Neural progenitor cell (in vitro differentiated cells): ENCODE data around the gene MS4A18. TPM values are rescaled to one million over a fixed set of nuclear protein-coding genes. Genes with fewer than 3 reads are reported as not detected.

Experiments used
- DNase-seq: peaks from one replicate; pipeline ENCODE4 v3.0.0-alpha.2; 2016; ENCODE audit warnings: low spot score
- H2AFZ ChIP-seq: fragments of 200-600 bp; sonication (generic); replicated peaks from 2 replicates; pipeline ENCODE4 v1.6.1; 2016; ENCODE audit warnings: antibody characterized with exemption
- H3F3A ChIP-seq: fragments of 200-600 bp; sonication (generic); 2 replicates; pipeline ENCODE4 v1.6.1; 2016; ENCODE audit warnings: antibody characterized with exemption, low read depth
- H3K27ac ChIP-seq: fragments of 200-600 bp; sonication (generic); 2 replicates; pipeline ENCODE4 v1.5.1; 2016; ENCODE audit warnings: mild to moderate bottlenecking
- H3K27me3 ChIP-seq: fragments of 200-600 bp; sonication (generic); 2 replicates; pipeline ENCODE4 v1.6.1; 2016; ENCODE audit warnings: mild to moderate bottlenecking, moderate library complexity
- H3K36me3 ChIP-seq: fragments of 200-600 bp; sonication (generic); 2 replicates; pipeline ENCODE4 v1.5.1; 2016
- H3K4me1 ChIP-seq: fragments of 200-600 bp; sonication (generic); 2 replicates; pipeline ENCODE4 v1.6.1; 2016; ENCODE audit warnings: mixed run types
- H3K4me2 ChIP-seq: fragments of 200-600 bp; sonication (generic); 2 replicates; pipeline ENCODE4 v1.6.1; 2016
- H3K4me3 ChIP-seq: fragments of 200-600 bp; sonication (generic); 2 replicates; pipeline ENCODE4 v1.5.1; 2016
- H3K79me2 ChIP-seq: fragments of 200-600 bp; sonication (generic); 2 replicates; pipeline ENCODE4 v1.6.1; 2016; ENCODE audit warnings: low read depth
- H3K9ac ChIP-seq: fragments of 200-600 bp; sonication (generic); 2 replicates; pipeline ENCODE4 v1.6.1; 2016
- H3K9me3 ChIP-seq: fragments of 200-600 bp; sonication (generic); 2 replicates; pipeline ENCODE4 v1.5.1; 2016; ENCODE audit warnings: low read depth
- H4K20me1 ChIP-seq: fragments of 200-600 bp; sonication (generic); 2 replicates; pipeline ENCODE4 v1.6.1; 2016; ENCODE audit warnings: low read depth
- H3K27ac Mint-ChIP-seq: 3 replicates; pipeline ENCODE4 v1.8.0; 2021; ENCODE audit warnings: mixed read lengths
- H3K27me3 Mint-ChIP-seq: 2 replicates; pipeline ENCODE4 v1.8.0; 2022; ENCODE audit warnings: low read depth, mild to moderate bottlenecking, inconsistent platforms, moderate library complexity, mixed read lengths; ENCODE audit not compliant: insufficient read depth
- H3K36me3 Mint-ChIP-seq: 3 replicates; pipeline ENCODE4 v1.8.0; 2021; ENCODE audit warnings: mixed read lengths
- H3K4me1 Mint-ChIP-seq: 3 replicates; pipeline ENCODE4 v1.8.0; 2021; ENCODE audit warnings: mixed read lengths
- H3K4me3 Mint-ChIP-seq: 3 replicates; pipeline ENCODE4 v1.8.0; 2021; ENCODE audit warnings: mild to moderate bottlenecking, moderate library complexity, mixed read lengths
- H3K9me3 Mint-ChIP-seq: 3 replicates; pipeline ENCODE4 v1.8.0; 2020; ENCODE audit warnings: mixed read lengths
- CTCF ChIP-seq: fragments of 200-600 bp; sonication (generic); IDR thresholded peaks from 2 replicates; pipeline ENCODE4 v1.5.1; 2017; ENCODE audit warnings: antibody characterized with exemption, mild to moderate bottlenecking
- EZH2 ChIP-seq: fragments of 200-600 bp; sonication (generic); IDR thresholded peaks from 2 replicates; pipeline ENCODE4 v1.6.1; 2017; ENCODE audit warnings: antibody characterized with exemption, mild to moderate bottlenecking, moderate library complexity
- EZH2phosphoT487 ChIP-seq: fragments of 200-600 bp; sonication (generic); IDR thresholded peaks from 2 replicates; pipeline ENCODE4 v1.6.1; 2017; ENCODE audit warnings: antibody characterized with exemption
- total RNA-seq: library from RNA; depleted of rRNA; stranded (reverse); fragments of >200 nt; gene quantifications from 2 replicates; pipeline ENCODE4 v1.2.3, GENCODE V29; 2015; ENCODE audit warnings: low replicate concordance

Gene MS4A18
- total RNA-seq, 1 donor from 2014 or later = not detected

GRCh38 chr11:60785136-60785535, 60.6 kb downstream of the MS4A18 start, which contains the start of gene MS4A10:
Gene MS4A10 (plus strand): TSS chr11:60785333. CDS start chr11:60790336, 5,003 bp downstream.
- no peaks in the 10 kb centered on the region for H3K36me3 Mint-ChIP-seq
- Histone ChIP-seq H3K4me3 (no peak within 1 kb of the TSS), H3K9ac (no peak within 1 kb of the TSS)

GRCh38 chr11:60785806-60786361, 61.4 kb downstream of the MS4A18 start:
- H3K36me3 ChIP-seq = no peaks in the 10 kb centered on the region
- no peak overlapping the region for H2AFZ ChIP-seq
- H3K27me3 ChIP-seq = no peaks in the 10 kb centered on the region
- no peak overlapping the region for H3K9ac ChIP-seq
- Mint-ChIP-seq H3K36me3 (no peaks in the 10 kb centered on the region), H3K27ac (peak overlapping the region; percentile 64), H3K9me3 (peaks cover 4% of the 10 kb centered on the region), H3K4me3 (no peak overlapping the region), H3K27me3 (peaks cover 6% of the 10 kb centered on the region), H3K4me1 (peaks cover 15% of the 10 kb centered on the region)
- H4K20me1 ChIP-seq = no peaks in the 10 kb centered on the region
- TF ChIP-seq EZH2phosphoT487 (no peak), EZH2 (no peak), CTCF (no peak)
- H3K27ac ChIP-seq = no peak overlapping the region
- H3K79me2 ChIP-seq = no peaks in the 10 kb centered on the region
- no peaks in the 10 kb centered on the region for H3K4me1 ChIP-seq
- no peaks in the 10 kb centered on the region for H3K9me3 ChIP-seq
- H3F3A ChIP-seq = no peaks in the 10 kb centered on the region
- no peak for DNase-seq
- H3K4me2 ChIP-seq = no peak overlapping the region
- no peak overlapping the region for H3K4me3 ChIP-seq

More at GRCh38 chr11:60785136-60785535, 60.6 kb downstream of the MS4A18 start, which contains the start of gene MS4A10:
- H3K4me2 ChIP-seq = no peak within 1 kb of the TSS
- H3F3A ChIP-seq = no peaks in the 10 kb centered on the region
- H3K4me1 Mint-ChIP-seq = peaks cover 15% of the 10 kb centered on the region
- H3K79me2 ChIP-seq = no peaks in the 10 kb centered on the region
- H2AFZ ChIP-seq = no peak within 1 kb of the TSS
- H3K4me1 ChIP-seq = no peaks in the 10 kb centered on the region
- H3K36me3 ChIP-seq = no peaks in the 10 kb centered on the region
- DNase-seq = no peak
- peaks cover 1% of the 10 kb centered on the region for H3K9me3 Mint-ChIP-seq
- no peaks in the 10 kb centered on the region for H4K20me1 ChIP-seq
- TF ChIP-seq EZH2phosphoT487 (no peak), CTCF (no peak), EZH2 (no peak)
- H3K27ac Mint-ChIP-seq = peak within 1 kb of the TSS; percentile 64
- H3K27ac ChIP-seq = no peak within 1 kb of the TSS
- no peaks in the 10 kb centered on the region for H3K9me3 ChIP-seq
- no peaks in the 10 kb centered on the region for H3K27me3 ChIP-seq
- H3K27me3 Mint-ChIP-seq = peaks cover 4% of the 10 kb centered on the region
- no peak within 1 kb of the TSS for H3K4me3 Mint-ChIP-seq

- Histone ChIP-seq H3K4me1 (no peaks in the 10 kb centered on the region), H3K4me3 (no peak overlapping the region), H3F3A (no peaks in the 10 kb centered on the region), H3K9ac (no peak overlapping the region), H3K36me3 (no peaks in the 10 kb centered on the region), H3K27ac (no peak overlapping the region), H3K9me3 (no peaks in the 10 kb centered on the region), H3K79me2 (no peaks in the 10 kb centered on the region), H4K20me1 (no peaks in the 10 kb centered on the region), H2AFZ (no peak overlapping the region), H3K27me3 (no peaks in the 10 kb centered on the region), H3K4me2 (no peak overlapping the region)
- peaks cover 6% of the 10 kb centered on the region for H3K27me3 Mint-ChIP-seq
- no peak for DNase-seq
- no peak overlapping the region for H3K27ac Mint-ChIP-seq
- no peaks in the 10 kb centered on the region for H3K36me3 Mint-ChIP-seq
- H3K9me3 Mint-ChIP-seq = peaks cover 14% of the 10 kb centered on the region
- no peak for TF ChIP-seq CTCF
- no peak for TF ChIP-seq EZH2
- TF ChIP-seq EZH2phosphoT487 = no peak
- no peak overlapping the region for H3K4me3 Mint-ChIP-seq
- peaks cover 15% of the 10 kb centered on the region for H3K4me1 Mint-ChIP-seq
Observed at GRCh38 chr11:60786811-60787567, 62.5 kb downstream of the MS4A18 start.
